Adipocyte (in vitro differentiated cells): Measurements from ENCODE around the gene C14orf132.
"Not testable (repeated sequence)": the region's sequence is repeated elsewhere in the genome, so short reads cannot be mapped to it uniquely, and the experiment has no call there.

Experiments used
- DNase-seq: peaks from one replicate; pipeline ENCODE4 v3.0.0-alpha.2; 2015; ENCODE audit warnings: low read depth
- H3K27me3 ChIP-seq: replicated peaks from 2 replicates; pipeline ENCODE4 v1.7.0; 2013; ENCODE audit warnings: mild to moderate bottlenecking, low read length, moderate library complexity; ENCODE audit not compliant: control insufficient read depth, insufficient read depth
- H3K36me3 ChIP-seq: 2 replicates; pipeline ENCODE4 v1.7.0; 2013; ENCODE audit warnings: low read length, mild to moderate bottlenecking, moderate library complexity; ENCODE audit not compliant: control insufficient read depth, insufficient read depth, severe bottlenecking
- H3K4me1 ChIP-seq: 2 replicates; pipeline ENCODE4 v1.7.0; 2013; ENCODE audit warnings: mild to moderate bottlenecking, low read length, moderate library complexity; ENCODE audit not compliant: control insufficient read depth, insufficient read depth
- H3K4me3 ChIP-seq: 2 replicates; pipeline ENCODE4 v1.7.0; 2013; ENCODE audit warnings: mild to moderate bottlenecking, low read length, moderate library complexity
- H3K9ac ChIP-seq: 2 replicates; pipeline ENCODE4 v1.7.0; 2013; ENCODE audit warnings: mild to moderate bottlenecking, low read length, moderate library complexity
- H3K9me3 ChIP-seq: 2 replicates; pipeline ENCODE4 v1.7.0; 2013; ENCODE audit warnings: mild to moderate bottlenecking, low read length, moderate library complexity; ENCODE audit not compliant: control insufficient read depth

Gene C14orf132

GRCh38 chr14:96064866-96065265 is 25.7 kb downstream of the C14orf132 start:
- Histone ChIP-seq H3K9me3 (no peaks in the 10 kb centered on the region), H3K4me1 (no peaks in the 10 kb centered on the region), H3K4me3 (no peak overlapping the region), H3K36me3 (no peaks in the 10 kb centered on the region), H3K27me3 (no peaks in the 10 kb centered on the region), H3K9ac (no peak overlapping the region)
- DNase-seq = no peak

- no peaks in the 10 kb centered on the region for H3K36me3 ChIP-seq
- no peaks in the 10 kb centered on the region for H3K4me1 ChIP-seq
- no peaks in the 10 kb centered on the region for H3K27me3 ChIP-seq
- no peak for DNase-seq
- H3K9me3 ChIP-seq = no peaks in the 10 kb centered on the region
- H3K4me3 ChIP-seq = no peak overlapping the region
- no peak overlapping the region for H3K9ac ChIP-seq
Measured at GRCh38 chr14:96065661-96066459, 26.7 kb downstream of the C14orf132 start.

- Histone ChIP-seq H3K4me1 (no peaks in the 10 kb centered on the region), H3K36me3 (no peaks in the 10 kb centered on the region), H3K9ac (no peak overlapping the region), H3K4me3 (no peak overlapping the region), H3K9me3 (no peaks in the 10 kb centered on the region), H3K27me3 (no peaks in the 10 kb centered on the region)
- DNase-seq = no peak
Measured at GRCh38 chr14:96066976-96067375, 27.8 kb downstream of the C14orf132 start.

GRCh38 chr14:96067985-96068930 is 29.1 kb downstream of the C14orf132 start:
- DNase-seq = no peak
- Histone ChIP-seq H3K9ac (no peak overlapping the region), H3K4me3 (no peak overlapping the region), H3K9me3 (no peaks in the 10 kb centered on the region), H3K27me3 (no peaks in the 10 kb centered on the region), H3K36me3 (no peaks in the 10 kb centered on the region), H3K4me1 (no peaks in the 10 kb centered on the region)

- Histone ChIP-seq H3K27me3 (no peaks in the 10 kb centered on the region), H3K4me1 (no peaks in the 10 kb centered on the region), H3K4me3 (no peak overlapping the region), H3K9ac (no peak overlapping the region), H3K9me3 (no peaks in the 10 kb centered on the region), H3K36me3 (no peaks in the 10 kb centered on the region)
- no peak for DNase-seq
Measured at GRCh38 chr14:96069421-96069820, 30.3 kb downstream of the C14orf132 start.

GRCh38 chr14:96071561-96071960 is 32.4 kb downstream of the C14orf132 start:
- Histone ChIP-seq H3K36me3 (no peaks in the 10 kb centered on the region), H3K9ac (no peak overlapping the region), H3K27me3 (no peaks in the 10 kb centered on the region), H3K4me1 (no peaks in the 10 kb centered on the region), H3K4me3 (no peak overlapping the region), H3K9me3 (no peaks in the 10 kb centered on the region)
- DNase-seq = no peak

GRCh38 chr14:96072076-96072475 is 32.9 kb downstream of the C14orf132 start:
- no peaks in the 10 kb centered on the region for H3K27me3 ChIP-seq
- no peaks in the 10 kb centered on the region for H3K9me3 ChIP-seq
- no peak overlapping the region for H3K4me3 ChIP-seq
- H3K9ac ChIP-seq = no peak overlapping the region
- no peaks in the 10 kb centered on the region for H3K4me1 ChIP-seq
- no peak for DNase-seq
- H3K36me3 ChIP-seq = no peaks in the 10 kb centered on the region

- Histone ChIP-seq H3K36me3 (no peaks in the 10 kb centered on the region), H3K9me3 (no peaks in the 10 kb centered on the region), H3K4me3 (no peak overlapping the region), H3K27me3 (no peaks in the 10 kb centered on the region), H3K4me1 (no peaks in the 10 kb centered on the region), H3K9ac (no peak overlapping the region)
- DNase-seq = no peak
Measured at GRCh38 chr14:96072746-96073145, 33.6 kb downstream of the C14orf132 start.

GRCh38 chr14:96073260-96074039 is 34.3 kb downstream of the C14orf132 start:
- H3K27me3 ChIP-seq, H3K36me3 ChIP-seq, H3K4me1 ChIP-seq, H3K4me3 ChIP-seq, DNase-seq, H3K9ac ChIP-seq, H3K9me3 ChIP-seq: not testable (repeated sequence)

GRCh38 chr14:96077983-96078624 is 38.9 kb downstream of the C14orf132 start:
- Histone ChIP-seq H3K4me3 (no peak overlapping the region), H3K36me3 (no peaks in the 10 kb centered on the region), H3K4me1 (no peaks in the 10 kb centered on the region), H3K9ac (no peak overlapping the region), H3K27me3 (no peaks in the 10 kb centered on the region), H3K9me3 (no peaks in the 10 kb centered on the region)
- DNase-seq = no peak
